ENCODE measurements around the gene PTGFR. TPM values are rescaled to one million over a fixed set of nuclear protein-coding genes. Genes with fewer than 3 reads are reported as not detected.

The PTGFR gene
- total and polyA plus RNA-seq, 2 of the 4 experiments (the other 2 are of a cell fraction), result 1.7 to 5.4 TPM

DNA sequence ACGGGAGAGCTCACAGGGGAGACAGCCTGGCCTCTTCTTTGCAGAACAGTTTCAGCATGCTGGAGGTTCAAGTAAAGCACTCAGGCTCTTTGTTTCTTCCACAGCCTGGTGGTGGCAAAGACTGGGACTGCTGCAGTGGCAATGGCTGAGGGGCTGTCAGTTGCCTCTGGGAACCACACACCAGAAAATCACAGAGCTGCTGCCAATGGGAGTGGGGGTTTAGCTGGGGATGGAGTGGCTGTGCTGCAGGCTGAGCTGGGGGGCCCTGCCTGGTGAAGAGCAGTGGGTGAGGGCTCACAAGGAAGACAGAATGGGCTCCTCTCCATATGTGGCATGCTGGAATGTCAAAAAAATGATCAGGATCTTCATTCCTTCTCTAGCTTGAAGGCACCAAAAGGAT lies 25.6 kb upstream of the PTGFR start:
- Histone ChIP-seq H3K4me2 (ENCODE audit: low read depth, low read length) (no peak overlapping the region), H2BK15ac (ENCODE audit: low read depth, low read length) (no peak overlapping the region), H3K9ac (ENCODE audit: low read depth, low read length) (no peak overlapping the region), H3K4ac (ENCODE audit: low read depth, low read length) (no peak overlapping the region), H2AK5ac (ENCODE audit: low read depth, low read length) (no peak overlapping the region), H2BK120ac (ENCODE audit: low read depth, low read length) (no peak overlapping the region), H2AFZ (replicated peaks; ENCODE audit: low read length, poor library complexity) (no peak overlapping the region), H3K56ac (ENCODE audit: extremely low read depth, insufficient read depth, low read length) (no peak overlapping the region), H2BK5ac (ENCODE audit: low read depth, low read length, poor library complexity, severe bottlenecking) (no peak overlapping the region), H2AK9ac (replicated peaks; ENCODE audit: low read depth, low read length, poor library complexity) (no peak overlapping the region), H3K4me1 (ENCODE audit: control insufficient read depth, insufficient read depth, low read length) (no peaks in the 10 kb centered on the region), H3K9me3 (ENCODE audit: control insufficient read depth, insufficient read depth, low read length) (no peaks in the 10 kb centered on the region; the same call in 1 of the 2 replicates), H2BK20ac (ENCODE audit: low read depth, low read length) (no peak overlapping the region), H3K14ac (replicated peaks; ENCODE audit: low read depth, low read length) (no peak overlapping the region), H3K27me3 (ENCODE audit: control insufficient read depth, insufficient read depth, low read length) (no peaks in the 10 kb centered on the region), H4K8ac (ENCODE audit: low read depth in 2 of 2, low read length in 2 of 2) (no peak overlapping the region), H4K5ac (ENCODE audit: low read depth, low read length) (no peak overlapping the region), H3K36me3 (ENCODE audit: control insufficient read depth, insufficient read depth, low read length) (no peaks in the 10 kb centered on the region), H3K23ac (ENCODE audit: low read depth, low read length) (no peak overlapping the region), H3K79me1 (ENCODE audit: low read depth in 1 of 2, low read length in 2 of 2) (no peaks in the 10 kb centered on the region), H3K4me3 (ENCODE audit: insufficient read depth, low read depth, low read length) (no peak overlapping the region), H3K27ac (ENCODE audit: insufficient read depth, low read length) (no peak overlapping the region), H3K9me1 (ENCODE audit: insufficient read depth, low read length) (no peaks in the 10 kb centered on the region), H4K20me1 (ENCODE audit: insufficient read depth, low read length) (no peaks in the 10 kb centered on the region), H3K18ac (ENCODE audit: low read depth, low read length) (no peak overlapping the region), H4K91ac (ENCODE audit: insufficient read depth, low read depth, low read length) (no peak overlapping the region)
- WGBS, 2 experiments (ENCODE audit: extremely low coverage in 2 of 2, insufficient read length in 1 of 2), result no CpG with 5 or more reads among the region's 1 CpG
- intact Hi-C loops (cut with micrococcal nuclease), result no loop called here
- DNase-seq, result no peak
- in situ Hi-C loops (cut with MboI; ENCODE audit: low sequenced_read_pairs), result no loop called here
- no peak for TF ChIP-seq MAFK (IDR thresholded peaks at IDR 0.05; ENCODE audit: low read depth, low read length)
- BruUV-seq (replicated peaks), result no TSS peak
- dilution Hi-C loops (cut with HindIII; ENCODE audit: low sequenced_read_pairs, unreplicated experiment), result no loop called here
- ChIA-PET CTCF (no interaction called here), POLR2A (ENCODE audit: unreplicated experiment) (no interaction called here)
- ATAC-seq (ENCODE audit: low read depth), result no peak

All from IMR-90 (cell line).